CD14-positive monocyte (primary cell): ENCODE measurements around the gene CHRNB4. TPM values are rescaled to one million over a fixed set of nuclear protein-coding genes. Genes with fewer than 3 reads are reported as not detected.

ENCODE experiments used
- DNase-seq, 3 donors: peaks; one replicate each; pipeline ENCODE4 v3.0.0-alpha.2; 2011 to 2022
- H2AFZ ChIP-seq: 2 replicates; pipeline ENCODE4 v1.6.0; 2012; ENCODE audit warnings: mild to moderate bottlenecking, low read depth, low read length, inconsistent platforms; ENCODE audit not compliant: insufficient read depth, poor library complexity, severe bottlenecking
- H3K27ac ChIP-seq, 2 donors: 1 replicate in 1 of 2; 2 replicates in 1 of 2; pipeline ENCODE4 v1.5.1; 2012 to 2013; ENCODE audit warnings: low read length in 2 of 2, control low read depth in 1 of 2, inconsistent platforms in 1 of 2, low read depth in 1 of 2, mild to moderate bottlenecking in 1 of 2
- H3K27me3 ChIP-seq, 2 donors: one replicate each; pipeline versions ENCODE4 v1.6.0 to v1.6.1; 2011 to 2013; ENCODE audit warnings: low read length in 2 of 2; ENCODE audit not compliant: control insufficient read depth in 2 of 2, insufficient read depth in 2 of 2
- H3K36me3 ChIP-seq, 2 donors: replicated peaks in 1 of 2; 1 replicate in 1 of 2; 2 replicates in 1 of 2; pipeline versions ENCODE4 v1.5.1 to v1.6.1; 2012 to 2013; ENCODE audit warnings: low read length in 2 of 2, control low read depth in 1 of 2, inconsistent platforms in 1 of 2, mild to moderate bottlenecking in 1 of 2; ENCODE audit not compliant: insufficient read depth in 2 of 2, control insufficient read depth in 1 of 2
- H3K4me1 ChIP-seq, 2 donors: 1 replicate in 1 of 2; 2 replicates in 1 of 2; pipeline versions ENCODE4 v1.5.1 to v1.6.1; 2012 to 2013; ENCODE audit warnings: low read length in 2 of 2, control low read depth in 1 of 2, inconsistent platforms in 1 of 2, mild to moderate bottlenecking in 1 of 2, moderate library complexity in 1 of 2; ENCODE audit not compliant: insufficient read depth in 2 of 2, control insufficient read depth in 1 of 2
- H3K4me2 ChIP-seq: replicated peaks from 2 replicates; pipeline ENCODE3; 2012; ENCODE audit warnings: low read length, moderate library complexity, mild to moderate bottlenecking; ENCODE audit not compliant: poor library complexity, severe bottlenecking; ENCODE audit errors: extremely low read depth
- H3K4me3 ChIP-seq, 3 experiments: fragments of 200-600 bp in 1 of 3; sonication (generic) in 1 of 3; replicated peaks in 1 of 3; 1 replicate in 2 of 3; 2 replicates in 1 of 3; pipeline ENCODE4 v1.5.1; 2011 to 2013; ENCODE audit warnings: low read length in 3 of 3, mild to moderate bottlenecking in 3 of 3, control low read depth in 2 of 3, low read depth in 2 of 3, inconsistent platforms in 1 of 3, moderate library complexity in 1 of 3
- H3K79me2 ChIP-seq: 2 replicates; pipeline ENCODE4 v1.6.0; 2012; ENCODE audit warnings: mild to moderate bottlenecking, control low read depth, inconsistent platforms, low read length, moderate library complexity; ENCODE audit not compliant: insufficient read depth
- H3K9ac ChIP-seq: 2 replicates; pipeline ENCODE4 v1.6.0; 2017; ENCODE audit warnings: low read length, mild to moderate bottlenecking; ENCODE audit not compliant: insufficient read depth, poor library complexity, severe bottlenecking
- H3K9me3 ChIP-seq, 2 donors: replicated peaks in 1 of 2; 1 replicate in 1 of 2; 2 replicates in 1 of 2; pipeline versions ENCODE4 v1.5.1 to v1.6.1; 2012 to 2013; ENCODE audit warnings: low read length in 2 of 2, control low read depth in 1 of 2; ENCODE audit not compliant: control insufficient read depth in 1 of 2, insufficient read depth in 1 of 2
- H4K20me1 ChIP-seq: 2 replicates; pipeline ENCODE4 v1.6.0; 2012; ENCODE audit warnings: mild to moderate bottlenecking, low read length, control low read depth, moderate library complexity; ENCODE audit not compliant: insufficient read depth
- H3K27ac Mint-ChIP-seq, 7 donors: one replicate each; pipeline ENCODE4 v1.8.0; 2020; ENCODE audit warnings: mild to moderate bottlenecking in 7 of 7, mixed read lengths in 7 of 7, moderate library complexity in 6 of 7, inconsistent platforms in 2 of 7
- H3K27me3 Mint-ChIP-seq, 3 donors: one replicate each; pipeline ENCODE4 v1.8.0; 2021 to 2022; ENCODE audit warnings: low read depth in 3 of 3, mild to moderate bottlenecking in 3 of 3, mixed read lengths in 3 of 3, moderate library complexity in 3 of 3, inconsistent platforms in 1 of 3
- H3K36me3 Mint-ChIP-seq, 2 donors: one replicate each; pipeline ENCODE4 v1.8.0; 2020; ENCODE audit warnings: mixed read lengths in 2 of 2, inconsistent platforms in 1 of 2, mild to moderate bottlenecking in 1 of 2
- H3K4me1 Mint-ChIP-seq: one replicate; pipeline ENCODE4 v1.8.0; 2020; ENCODE audit warnings: mild to moderate bottlenecking, mixed read lengths
- H3K4me3 Mint-ChIP-seq, 2 donors: one replicate each; pipeline ENCODE4 v1.8.0; 2020; ENCODE audit warnings: mild to moderate bottlenecking in 2 of 2, mixed read lengths in 2 of 2, moderate library complexity in 1 of 2
- H3K9me3 Mint-ChIP-seq, 7 donors: one replicate each; pipeline ENCODE4 v1.8.0; 2020 to 2022; ENCODE audit warnings: mixed read lengths in 7 of 7, mild to moderate bottlenecking in 6 of 7, moderate library complexity in 6 of 7, inconsistent platforms in 2 of 7
- WGBS: methylation state at CpG from one replicate; pipeline ENCODE4 v1.1.5; 2013; ENCODE audit warnings: missing lambda C conversion rate; ENCODE audit not compliant: insufficient coverage; 5-methylcytosine and 5-hydroxymethylcytosine counted together
- intact Hi-C, 2 donors: fragments of 100-400 bp; cut with micrococcal nuclease; formaldehyde crosslinking; loops; one replicate each; pipeline versions ENCODE4 v1.15.0 to v1.15.1; 2023
- polyA plus RNA-seq, 3 donors: library from polyadenylated mRNA; depleted of rRNA in 1 of 3; unstranded in 2 of 3; stranded (reverse) in 1 of 3; fragments of 300-500 nt in 2 of 3; fragments of >200 nt in 1 of 3; fragmentation: Illumina TruSeq in 2 of 3; gene quantifications; 1 replicate in 2 of 3; 2 replicates in 1 of 3; pipeline ENCODE4 v1.2.3, GENCODE V29; 2012 to 2021
- TF ChIP-seq, protein P1 (sequence below): fragments of 200-600 bp; IDR thresholded peaks from one replicate; pipeline ENCODE4 v1.8.0; 2022; ENCODE audit warnings: antibody characterized with exemption, mild to moderate bottlenecking

The CHRNB4 gene
- polyA plus RNA-seq, 3 donors, result not detected

GRCh38 chr15:78630886-78631633 is 9.9 kb downstream of the CHRNB4 start:
- H3K4me2 ChIP-seq, result no peak overlapping the region
- H2AFZ ChIP-seq, result no peak overlapping the region
- no peaks in the 10 kb centered on the region for H4K20me1 ChIP-seq
- no peaks in the 10 kb centered on the region for H3K36me3 ChIP-seq
- no peak overlapping the region for H3K4me3 ChIP-seq
- no peak overlapping the region for H3K9ac ChIP-seq
- Mint-ChIP-seq H3K4me1 (no peaks in the 10 kb centered on the region), H3K4me3 (no peak overlapping the region), H3K9me3 (peaks cover 3 to 12% (median 8%) of the 10 kb centered on the region in 7 donors), H3K27me3 (peaks cover 6 to 9% (median 9%) of the 10 kb centered on the region in 3 donors), H3K36me3 (no peaks in the 10 kb centered on the region), H3K27ac (no peak overlapping the region)
- WGBS, result 90% methylated on average over 9 of the region's 9 CpGs
- intact Hi-C loops, result no loop called here
- peaks cover 4 to 9% of the 10 kb centered on the region in 2 donors for H3K9me3 ChIP-seq
- H3K27me3 ChIP-seq, result no peaks in the 10 kb centered on the region
- H3K27ac ChIP-seq, result no peak overlapping the region
- no peak for DNase-seq
- no peaks in the 10 kb centered on the region for H3K79me2 ChIP-seq
- no peaks in the 10 kb centered on the region for H3K4me1 ChIP-seq
- TF ChIP-seq, protein P1, sequence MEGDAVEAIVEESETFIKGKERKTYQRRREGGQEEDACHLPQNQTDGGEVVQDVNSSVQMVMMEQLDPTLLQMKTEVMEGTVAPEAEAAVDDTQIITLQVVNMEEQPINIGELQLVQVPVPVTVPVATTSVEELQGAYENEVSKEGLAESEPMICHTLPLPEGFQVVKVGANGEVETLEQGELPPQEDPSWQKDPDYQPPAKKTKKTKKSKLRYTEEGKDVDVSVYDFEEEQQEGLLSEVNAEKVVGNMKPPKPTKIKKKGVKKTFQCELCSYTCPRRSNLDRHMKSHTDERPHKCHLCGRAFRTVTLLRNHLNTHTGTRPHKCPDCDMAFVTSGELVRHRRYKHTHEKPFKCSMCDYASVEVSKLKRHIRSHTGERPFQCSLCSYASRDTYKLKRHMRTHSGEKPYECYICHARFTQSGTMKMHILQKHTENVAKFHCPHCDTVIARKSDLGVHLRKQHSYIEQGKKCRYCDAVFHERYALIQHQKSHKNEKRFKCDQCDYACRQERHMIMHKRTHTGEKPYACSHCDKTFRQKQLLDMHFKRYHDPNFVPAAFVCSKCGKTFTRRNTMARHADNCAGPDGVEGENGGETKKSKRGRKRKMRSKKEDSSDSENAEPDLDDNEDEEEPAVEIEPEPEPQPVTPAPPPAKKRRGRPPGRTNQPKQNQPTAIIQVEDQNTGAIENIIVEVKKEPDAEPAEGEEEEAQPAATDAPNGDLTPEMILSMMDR, result no peak

- no peaks in the 10 kb centered on the region for H3K4me1 ChIP-seq
- H3K4me1 Mint-ChIP-seq, result no peaks in the 10 kb centered on the region
- H3K27me3 Mint-ChIP-seq, result peaks cover 9 to 12% (median 11%) of the 10 kb centered on the region in 3 donors
- H3K4me2 ChIP-seq, result no peak overlapping the region
- no peak overlapping the region for H3K9ac ChIP-seq
- TF ChIP-seq, protein P1, result no peak
- H3K36me3 ChIP-seq, result no peaks in the 10 kb centered on the region
- 98% methylated on average over 6 of the region's 12 CpGs for WGBS
- no peak for DNase-seq
- H3K9me3 Mint-ChIP-seq, result peaks cover 3 to 12% (median 8%) of the 10 kb centered on the region in 7 donors
- peaks cover 0 to 3% of the 10 kb centered on the region in 2 donors for H3K27me3 ChIP-seq
- H2AFZ ChIP-seq, result no peak overlapping the region
- intact Hi-C loops, result no loop called here
- no peak overlapping the region for H3K27ac Mint-ChIP-seq
- no peaks in the 10 kb centered on the region for H4K20me1 ChIP-seq
- no peak overlapping the region for H3K4me3 Mint-ChIP-seq
- no peak overlapping the region for H3K4me3 ChIP-seq
- H3K9me3 ChIP-seq, result peaks cover 4 to 9% of the 10 kb centered on the region in 2 donors
- no peak overlapping the region for H3K27ac ChIP-seq
- H3K36me3 Mint-ChIP-seq, result no peaks in the 10 kb centered on the region
- H3K79me2 ChIP-seq, result no peaks in the 10 kb centered on the region
Measured at GRCh38 chr15:78629716-78630065, 11.3 kb downstream of the CHRNB4 start.
